HepG2 (cell line): Measurements from ENCODE around the gene NT5C3B. TPM values are rescaled to one million over a fixed set of nuclear protein-coding genes. Genes with fewer than 3 reads are reported as not detected.
A peak's percentile ranks its signal among the peaks of the same experiment; 100 is the strongest.

ENCODE experiments used
- CCAR2 ChIP-seq: fragments of 200-400 bp; formaldehyde crosslinking; optimal IDR thresholded peaks from 2 replicates; pipeline ENCODE3; 2018; ENCODE audit warnings: low read depth, mild to moderate bottlenecking, low read length, moderate library complexity
- EP300 ChIP-seq, 3 experiments: sonication (generic) in 1 of 3; formaldehyde crosslinking in 1 of 3; IDR thresholded peaks; 2 replicates each; pipeline versions ENCODE4 v1.5.1 to v1.6.1; 2011 to 2020; ENCODE audit warnings: low read depth in 2 of 3, low read length in 2 of 3, borderline replicate concordance in 1 of 3, improper control_type of control experiment in 1 of 3, mild to moderate bottlenecking in 1 of 3, missing genetic modification reagents in 1 of 3, moderate library complexity in 1 of 3
- IRF2 ChIP-seq: IDR thresholded peaks from 2 replicates; pipeline ENCODE4 v1.6.1; 2018; ENCODE audit warnings: missing genetic modification reagents, missing compliant biosample characterization
- JDP2 ChIP-seq: sonication (generic); formaldehyde crosslinking; IDR thresholded peaks from 2 replicates; pipeline ENCODE4 v1.8.1; 2022; ENCODE audit warnings: missing genetic modification reagents, borderline replicate concordance
- KDM1A ChIP-seq: IDR thresholded peaks from 2 replicates; pipeline ENCODE4 v1.6.1; 2016; ENCODE audit warnings: missing compliant biosample characterization
- KMT2A ChIP-seq: sonication (generic); formaldehyde crosslinking; IDR thresholded peaks from 2 replicates; pipeline ENCODE4 v1.4.0; 2020; ENCODE audit warnings: missing genetic modification reagents
- NFYB ChIP-seq: sonication (generic); formaldehyde crosslinking; IDR thresholded peaks from 2 replicates; pipeline ENCODE4 v1.4.0; 2020; ENCODE audit warnings: missing genetic modification reagents
- PHF8 ChIP-seq: sonication (generic); formaldehyde crosslinking; IDR thresholded peaks from 2 replicates; pipeline ENCODE4 v1.5.0; 2020; ENCODE audit warnings: missing genetic modification reagents
- RFXANK ChIP-seq: IDR thresholded peaks from 2 replicates; pipeline ENCODE4 v1.6.1; 2016
- SAFB2 ChIP-seq: sonication (generic); formaldehyde crosslinking; IDR thresholded peaks from 2 replicates; pipeline ENCODE4 v1.5.1; 2020; ENCODE audit warnings: missing genetic modification reagents, low read depth, mild to moderate bottlenecking, borderline replicate concordance
- SIN3B ChIP-seq: fragments of 150-350 bp; IDR thresholded peaks from 2 replicates; pipeline ENCODE4 v1.6.1; 2014; ENCODE audit warnings: low read length
- TOPORS ChIP-seq: sonication (generic); formaldehyde crosslinking; IDR thresholded peaks from 2 replicates; pipeline ENCODE4 v1.8.0; 2023; ENCODE audit warnings: mild to moderate bottlenecking, missing genetic modification reagents
- ZEB1 ChIP-seq: IDR thresholded peaks from 2 replicates; pipeline ENCODE4 v1.6.1; 2012; ENCODE audit warnings: mild to moderate bottlenecking, low read depth, inconsistent platforms; ENCODE audit not compliant: insufficient replicate concordance
- ZHX1 ChIP-seq: sonication (generic); formaldehyde crosslinking; IDR thresholded peaks from 2 replicates; pipeline ENCODE4 v1.8.1; 2022; ENCODE audit warnings: low read depth, mild to moderate bottlenecking, missing genetic modification reagents
- ZNF335 ChIP-seq: sonication (generic); formaldehyde crosslinking; IDR thresholded peaks from 2 replicates; pipeline ENCODE4 v1.4.0; 2020; ENCODE audit warnings: missing genetic modification reagents
- ZNF567 ChIP-seq: sonication (generic); formaldehyde crosslinking; IDR thresholded peaks from 2 replicates; pipeline ENCODE4 v1.8.1; 2023; ENCODE audit warnings: mild to moderate bottlenecking, missing genetic modification reagents, borderline replicate concordance
- ZSCAN31 ChIP-seq: sonication (generic); formaldehyde crosslinking; IDR thresholded peaks from 2 replicates; pipeline ENCODE4 v1.5.0; 2020; ENCODE audit warnings: low read depth, mild to moderate bottlenecking, missing genetic modification reagents
- polyA plus RNA-seq, 8 experiments: library from polyadenylated mRNA; depleted of rRNA in 3 of 8; stranded (reverse) in 7 of 8; unstranded in 1 of 8; fragments of >200 nt; fragmentation: Illumina TruSeq in 4 of 8; extraction: Trizol in 4 of 8; gene quantifications; 2 replicates each; pipeline versions ENCODE4 v1.2.1 to v1.2.3, GENCODE V29; 2011 to 2016; ENCODE audit warnings: low read depth in 4 of 8, missing spikeins in 1 of 8, mixed read lengths in 1 of 8; ENCODE audit not compliant: insufficient read depth in 1 of 8
- total RNA-seq, 5 experiments: library from RNA; depleted of rRNA; stranded (reverse); fragments of >200 nt; fragmentation: Illumina TruSeq; extraction: Trizol; gene quantifications; 2 replicates each; pipeline ENCODE4 v1.2.3, GENCODE V29; 2016; ENCODE audit warnings: low read depth in 1 of 5

NT5C3B gene
- total and polyA plus RNA-seq, 2 of the 13 experiments (the other 11 are each of a cell fraction or from before 2014, with no cell fraction given): 104 to 126 TPM

DNA sequence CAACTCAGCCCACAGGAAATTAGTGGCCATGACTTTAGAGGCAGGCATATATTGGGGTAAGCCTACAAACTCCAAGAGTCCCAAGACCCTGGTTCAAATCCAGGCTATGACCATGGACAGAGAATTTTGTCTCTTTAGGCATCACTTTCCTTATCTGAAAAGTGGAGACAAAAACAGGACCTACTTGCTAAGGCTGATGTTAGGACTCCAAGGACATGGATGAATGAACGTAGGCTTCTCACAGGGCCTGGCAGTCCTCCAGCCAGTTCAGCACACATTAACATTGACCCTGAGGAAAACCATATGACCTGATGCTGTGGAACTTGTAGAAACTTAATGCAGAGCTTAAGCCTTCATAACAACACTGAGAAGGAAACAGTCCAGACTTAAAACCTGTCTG is 21.8 kb downstream of the NT5C3B start (continued):
- TF ChIP-seq SAFB2 (0 out of 2 replicates have a peak, but pooled peaks have one; percentile 4), EP300 (IDR thresholded peaks at IDR 0.05; ENCODE audit: low read depth in 2 of 2, low read length in 2 of 2) (no peak), EP300 (CRISPR knock-in tag; IDR thresholded peaks at IDR 0.05; ENCODE audit: borderline replicate concordance) (no peak), CCAR2 (no peak), KDM1A (CRISPR knock-in tag) (no peak), ZEB1 (no peak), ZSCAN31 (CRISPR knock-in tag) (0 out of 2 replicates have a peak, but pooled peaks have one; percentile 22), PHF8 (CRISPR knock-in tag) (no peak), SIN3B (no peak), JDP2 (CRISPR knock-in tag) (no peak), KMT2A (CRISPR knock-in tag) (no peak), ZNF335 (peak; percentile 59; the same call in 1 of the 2 replicates), ZNF567 (CRISPR knock-in tag) (peak; percentile 32; the same call in 1 of the 2 replicates), NFYB (CRISPR knock-in tag) (no peak), ZHX1 (CRISPR knock-in tag) (0 out of 2 replicates have a peak, but pooled peaks have one; percentile 3), RFXANK (CRISPR knock-in tag) (no peak), IRF2 (0 out of 2 replicates have a peak, but pooled peaks have one; percentile 8), TOPORS (CRISPR knock-in tag) (no peak)
